HG03108 (cell line): ENCODE measurements around the gene GNPAT.
"Not testable (repeated sequence)": the region's sequence is repeated elsewhere in the genome, so short reads cannot be mapped to it uniquely, and the experiment has no call there.

ENCODE experiments used
- ATAC-seq: cut with Tn5 transposase; IDR thresholded peaks from one replicate; pipeline ENCODE4 v1.9.1; 2021; ENCODE audit warnings: moderate library complexity; ENCODE audit not compliant: unreplicated experiment

Gene GNPAT

DNA sequence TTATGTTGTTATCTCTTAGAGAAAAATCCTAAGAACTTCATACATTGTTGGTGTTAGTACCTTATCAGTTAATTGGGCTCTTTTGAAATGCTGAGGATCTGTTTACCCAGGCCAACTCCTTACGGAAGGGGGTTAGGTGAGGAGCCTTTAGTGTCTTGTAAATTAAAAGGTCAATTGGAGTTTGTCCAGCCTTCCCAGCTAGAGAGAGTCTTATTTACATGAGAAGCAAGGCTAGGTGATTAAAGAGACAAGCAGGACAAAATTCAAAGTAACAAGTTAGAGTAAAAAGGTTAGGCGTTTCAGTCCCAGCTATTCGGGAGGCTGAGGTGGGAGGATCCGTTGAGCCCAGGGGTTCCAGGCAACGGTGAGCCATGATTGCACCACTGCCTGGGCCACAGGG, 28.7 kb upstream of the GNPAT start:
- not testable (repeated sequence) for ATAC-seq

DNA sequence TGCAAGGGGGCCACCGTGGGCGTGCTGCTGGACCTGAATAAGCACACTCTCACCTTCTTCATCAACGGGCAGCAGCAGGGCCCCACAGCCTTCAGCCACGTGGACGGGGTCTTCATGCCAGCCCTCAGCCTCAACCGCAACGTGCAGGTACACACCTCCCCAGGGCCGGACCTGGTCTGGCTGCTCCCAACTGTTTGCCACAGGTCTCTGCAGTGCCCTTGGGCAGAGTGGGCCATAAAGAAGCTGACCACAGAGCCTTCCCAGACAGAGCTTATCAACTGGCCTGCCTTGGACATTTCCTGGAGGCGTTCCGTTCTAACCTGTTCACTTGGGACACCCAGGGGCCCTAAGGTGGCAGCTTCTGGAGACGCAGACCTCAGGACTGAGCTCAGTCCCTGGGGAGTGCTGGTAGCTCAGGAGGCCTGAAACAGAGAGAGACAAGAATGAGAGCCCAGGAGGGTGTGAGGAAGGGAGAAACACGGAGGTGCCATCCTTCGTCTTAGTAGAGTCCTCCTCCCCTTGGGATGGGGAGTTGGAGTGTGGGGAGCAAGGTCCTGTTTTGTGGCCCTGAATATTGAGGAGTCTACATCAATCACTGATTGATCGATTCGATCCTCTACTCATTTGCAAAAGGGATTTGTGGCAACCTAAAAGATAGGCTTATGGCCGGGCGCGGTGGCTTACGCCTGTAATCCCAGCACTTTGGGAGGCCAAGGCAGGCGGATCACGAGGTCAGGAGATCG, 27.0 kb upstream of the GNPAT start:
- no peak for ATAC-seq

DNA sequence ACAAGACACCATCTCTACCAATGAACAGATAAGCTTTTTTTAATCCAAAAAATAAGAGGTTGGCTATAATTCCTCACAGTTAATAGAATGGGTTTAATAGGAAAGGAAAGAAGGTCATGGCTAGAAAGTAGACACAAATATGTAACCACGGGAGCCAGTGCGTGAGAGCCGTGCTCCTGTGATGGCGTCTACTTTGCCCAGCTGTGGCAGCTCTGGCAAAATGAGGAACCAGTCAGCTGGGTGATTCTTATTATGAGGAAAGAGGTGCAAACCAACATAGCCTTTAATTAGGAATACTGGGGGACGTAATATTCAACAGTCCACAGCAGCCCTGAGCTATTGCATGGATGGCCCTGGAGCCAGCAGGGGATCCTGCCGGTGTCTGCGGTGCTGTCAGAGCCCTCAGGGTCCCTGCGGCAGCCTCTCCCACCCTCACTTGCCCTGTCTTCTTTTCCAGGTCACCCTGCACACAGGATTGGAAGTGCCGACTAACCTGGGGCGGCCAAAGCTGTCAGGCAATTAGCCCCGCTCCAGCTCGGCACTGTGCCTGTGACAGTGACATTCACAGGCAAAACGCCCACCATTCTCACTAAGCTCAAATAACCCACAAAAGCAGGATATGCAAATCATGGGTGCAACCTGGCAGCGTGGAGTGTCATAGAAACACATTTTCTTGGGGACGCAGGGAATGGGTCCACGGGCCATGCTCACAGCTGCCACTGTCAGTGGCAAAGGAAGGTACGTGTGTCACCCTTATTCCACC, 25.9 kb upstream of the GNPAT start:
- ATAC-seq, result no peak

DNA sequence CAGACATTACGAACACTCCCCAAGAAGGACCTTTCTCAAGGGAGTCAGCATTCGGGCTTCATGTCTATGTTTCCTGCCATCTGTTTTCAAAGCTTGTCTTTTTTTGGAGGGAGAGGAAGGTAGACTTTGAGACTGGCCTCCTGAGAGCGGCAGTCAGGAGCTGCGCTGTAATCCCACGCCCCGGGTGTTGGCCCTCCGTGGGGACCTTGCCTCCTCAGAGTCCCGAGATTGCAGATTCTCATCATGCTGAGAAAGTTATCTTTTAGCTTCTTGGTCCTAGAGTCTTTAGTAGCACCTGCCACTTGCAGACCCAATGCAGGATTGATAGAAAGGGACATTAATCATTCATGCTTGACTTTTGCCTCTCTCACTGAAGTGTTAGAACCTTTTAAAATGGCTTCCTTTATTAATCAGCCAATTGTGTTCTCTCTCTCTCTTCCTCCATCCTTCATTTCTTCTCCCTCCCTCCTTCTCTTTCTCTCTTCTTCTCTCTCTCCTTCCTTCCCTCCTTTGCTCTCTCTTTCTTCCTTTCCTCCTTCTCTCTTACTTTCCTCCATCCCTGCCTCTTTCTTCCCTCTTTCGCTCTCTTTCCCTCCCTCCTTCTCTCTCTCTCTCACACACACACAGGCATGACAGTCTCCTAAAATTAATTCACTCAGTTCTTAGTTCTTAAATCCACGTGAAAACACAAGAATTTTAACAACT, 25.2 kb upstream of the GNPAT start:
- ATAC-seq, result no peak

DNA sequence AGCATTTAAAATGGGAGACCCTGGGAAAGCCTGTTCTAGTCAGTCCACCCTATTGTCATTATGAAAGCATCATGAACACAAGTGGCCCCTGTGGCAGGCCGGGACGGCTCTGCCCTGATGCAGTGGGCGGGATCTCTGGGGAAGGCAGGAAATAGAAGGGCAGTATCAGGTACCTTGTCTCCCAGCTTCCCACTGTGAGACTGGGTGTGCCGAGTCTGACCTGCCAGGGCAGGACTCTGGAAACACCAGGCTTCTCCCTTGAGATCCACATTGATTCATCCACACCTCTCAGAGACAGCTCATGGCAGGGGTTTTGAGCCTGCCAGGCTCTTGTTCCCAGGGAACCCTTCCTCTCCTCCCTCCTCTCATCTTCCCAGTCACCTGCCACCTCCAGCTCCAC, 24.5 kb upstream of the GNPAT start:
- no peak for ATAC-seq

DNA sequence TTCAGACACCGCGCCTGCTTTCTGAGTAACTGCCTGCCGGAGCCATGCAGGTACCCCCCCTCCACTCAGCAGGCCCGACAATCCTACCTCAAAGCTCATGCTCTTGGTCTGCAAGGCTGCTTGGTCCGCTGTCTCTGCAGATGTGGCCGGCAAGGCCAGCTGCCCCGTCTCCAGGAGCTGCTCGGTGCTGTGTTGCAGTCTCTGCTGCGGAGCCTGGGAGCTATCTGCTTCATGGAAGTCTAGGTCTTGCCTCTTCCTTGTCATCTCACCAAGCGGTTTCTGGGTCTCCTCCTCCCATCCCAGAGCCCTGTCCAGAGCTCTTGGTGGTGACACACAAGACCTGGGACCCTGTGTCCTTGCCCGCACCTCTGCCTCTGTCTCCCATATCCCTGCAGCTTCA, 24.0 kb upstream of the GNPAT start:
- no peak for ATAC-seq

DNA sequence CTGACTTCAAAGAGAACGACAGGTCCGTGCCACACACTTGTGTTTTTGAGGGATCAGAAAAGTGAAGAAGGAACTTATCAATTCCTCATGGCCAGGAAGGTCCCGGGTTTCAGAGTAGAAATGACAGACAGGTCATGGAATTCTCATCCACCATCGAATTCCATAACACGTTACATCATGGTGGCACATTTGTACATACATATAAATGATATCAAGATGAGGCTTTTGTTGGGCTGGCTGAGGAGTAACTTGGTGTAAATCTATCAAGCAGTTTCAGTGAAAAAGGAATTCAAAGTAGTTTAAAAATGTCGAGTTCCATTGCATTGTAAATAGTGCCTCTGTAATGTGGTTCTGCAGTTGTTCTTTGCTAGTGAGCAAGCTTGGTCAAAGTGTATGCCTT, 22.9 kb upstream of the GNPAT start:
- no peak for ATAC-seq

DNA sequence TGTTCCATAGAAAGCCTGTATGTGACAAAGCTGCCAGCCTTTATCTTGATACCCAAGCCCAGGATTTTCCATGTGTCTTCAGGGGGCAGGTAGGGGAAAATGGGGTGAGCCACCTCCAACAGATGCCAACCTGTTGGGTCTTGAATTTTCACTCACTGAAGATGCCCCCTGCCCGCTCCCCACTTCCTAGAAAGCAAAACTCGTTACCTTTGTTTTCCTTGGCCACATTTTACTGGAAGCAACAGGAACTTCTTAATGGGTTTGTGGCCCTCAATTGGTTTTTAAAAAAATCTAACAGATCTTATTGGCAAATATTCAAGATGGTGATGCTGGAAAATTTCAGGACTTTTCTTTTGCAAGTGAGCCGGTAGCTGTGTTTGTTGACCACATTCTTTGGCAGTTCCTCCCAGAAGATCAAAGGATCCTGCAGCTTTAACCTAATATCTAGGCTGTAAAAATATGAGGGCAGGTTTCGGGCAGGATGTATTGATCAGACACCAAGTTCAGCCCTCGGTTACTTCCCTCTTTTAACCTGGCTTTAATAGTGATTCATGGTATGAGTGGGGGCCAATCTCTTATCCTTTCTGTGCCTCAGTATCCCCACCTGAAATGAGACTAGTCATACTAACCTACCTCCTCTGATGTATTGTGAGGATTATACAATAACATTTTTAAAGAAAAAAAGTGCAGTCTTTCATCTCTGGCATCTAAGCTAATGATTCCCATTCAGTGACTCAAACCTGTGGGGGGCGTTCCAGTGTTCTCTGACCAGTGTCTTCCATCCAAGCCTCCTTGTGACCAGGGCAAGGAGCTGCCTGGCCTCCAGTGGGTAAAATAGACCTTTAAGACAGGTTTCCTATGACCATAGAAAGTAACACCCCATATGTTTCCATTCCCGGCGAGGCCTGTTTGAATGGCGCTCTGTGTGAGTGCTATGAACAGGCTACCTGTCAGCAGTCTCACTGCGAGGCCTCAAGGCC, 21.3 kb upstream of the GNPAT start:
- ATAC-seq, result no peak

DNA sequence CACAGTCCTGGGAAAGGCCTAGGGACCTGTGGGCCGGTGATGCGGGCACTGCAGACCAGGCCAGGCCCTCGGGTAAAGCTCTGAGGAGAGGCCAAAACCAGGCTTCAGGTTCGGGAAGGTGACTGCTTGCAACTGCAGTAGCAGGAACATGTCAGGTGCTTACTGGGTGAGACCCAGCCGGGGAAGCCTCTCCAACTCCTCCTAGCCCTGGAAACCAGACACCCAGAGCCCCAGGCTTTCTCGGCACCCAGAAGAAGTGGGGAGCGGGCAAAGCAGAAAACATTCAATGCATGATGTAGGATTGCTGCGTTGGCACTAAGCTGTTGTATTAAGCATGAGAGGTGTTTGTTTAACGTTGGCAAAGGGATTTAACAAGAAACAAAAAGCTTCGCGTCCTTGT, 20.2 kb upstream of the GNPAT start:
- no peak for ATAC-seq

DNA sequence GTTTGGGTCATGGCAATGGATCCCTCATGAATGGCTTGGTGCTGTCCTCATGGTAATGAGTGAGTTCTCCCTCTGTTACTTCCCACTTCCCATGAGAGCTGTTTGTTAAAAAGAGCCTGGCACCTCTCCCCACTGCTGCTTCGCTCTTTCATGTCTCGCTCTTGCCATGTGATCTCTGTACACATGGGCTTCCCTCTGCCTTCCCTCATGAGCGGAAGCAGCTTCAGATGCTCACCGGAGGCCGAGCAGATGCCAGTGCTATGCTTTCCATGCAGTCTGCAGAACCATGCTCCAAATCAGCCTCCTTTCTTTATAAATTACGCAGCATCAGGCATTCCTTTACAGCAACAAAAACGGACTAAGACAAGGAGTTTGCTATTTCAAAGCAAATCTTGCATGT, 14.9 kb upstream of the GNPAT start:
- ATAC-seq, result no peak

DNA sequence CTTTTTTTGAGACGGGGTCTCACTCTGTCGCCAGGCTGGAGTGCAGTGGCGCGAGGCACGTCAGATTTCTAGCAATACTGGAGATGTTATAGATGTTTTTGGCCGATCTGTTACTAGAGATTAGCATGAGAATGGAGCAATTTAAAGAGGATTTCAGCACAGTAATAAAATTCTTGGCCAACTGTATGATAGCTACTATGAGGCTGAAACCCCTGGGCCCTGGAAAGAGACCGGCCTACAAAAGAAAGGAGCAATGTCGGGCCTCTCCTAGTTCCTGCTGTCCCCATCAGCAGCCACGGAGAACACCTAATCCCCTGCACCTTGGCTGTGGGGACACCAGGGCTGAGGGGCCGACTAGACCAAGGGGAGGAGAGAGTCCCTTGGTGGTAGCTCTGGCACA, 9.5 kb upstream of the GNPAT start:
- ATAC-seq, result no peak

DNA sequence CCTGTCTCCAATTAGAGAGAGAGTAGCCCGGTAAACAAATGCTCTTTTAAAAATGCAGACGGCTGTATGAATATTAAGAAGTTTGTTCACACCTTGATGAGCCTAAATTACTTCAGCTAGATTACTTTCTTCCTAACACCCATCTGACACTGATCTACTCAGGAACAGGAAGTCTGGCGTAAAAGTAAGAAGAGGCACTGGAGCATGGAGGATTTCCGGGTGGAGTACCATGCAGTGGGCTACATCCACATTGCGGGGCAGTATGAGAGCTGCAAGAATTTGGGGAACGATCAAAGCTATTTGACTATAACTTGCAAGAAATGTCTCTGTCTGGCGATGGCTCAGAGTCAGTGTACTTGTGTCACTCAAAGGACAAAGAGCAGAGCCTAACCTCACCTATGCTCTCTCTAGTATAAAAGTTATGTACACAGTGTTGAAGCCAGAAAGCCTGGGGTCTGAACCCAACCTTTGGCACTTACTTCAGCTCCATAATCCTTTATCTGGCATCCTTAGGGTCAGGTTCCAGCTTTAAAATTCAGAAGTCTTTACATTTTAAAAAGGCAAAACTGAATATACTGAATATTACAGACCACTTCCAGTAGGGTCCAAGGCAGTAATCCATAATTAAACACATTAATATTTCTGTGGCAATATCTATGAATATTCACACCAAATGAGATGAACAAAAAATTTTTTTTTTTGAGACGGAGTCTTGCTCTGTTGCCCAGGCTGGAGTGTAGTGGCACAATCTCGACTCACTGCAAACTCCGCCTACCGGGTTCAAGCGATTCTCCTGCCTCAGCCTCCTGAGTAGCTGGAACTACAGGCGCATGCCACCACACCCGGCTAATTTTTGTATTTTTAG, 7.9 kb upstream of the GNPAT start:
- peak; percentile 64 for ATAC-seq

DNA sequence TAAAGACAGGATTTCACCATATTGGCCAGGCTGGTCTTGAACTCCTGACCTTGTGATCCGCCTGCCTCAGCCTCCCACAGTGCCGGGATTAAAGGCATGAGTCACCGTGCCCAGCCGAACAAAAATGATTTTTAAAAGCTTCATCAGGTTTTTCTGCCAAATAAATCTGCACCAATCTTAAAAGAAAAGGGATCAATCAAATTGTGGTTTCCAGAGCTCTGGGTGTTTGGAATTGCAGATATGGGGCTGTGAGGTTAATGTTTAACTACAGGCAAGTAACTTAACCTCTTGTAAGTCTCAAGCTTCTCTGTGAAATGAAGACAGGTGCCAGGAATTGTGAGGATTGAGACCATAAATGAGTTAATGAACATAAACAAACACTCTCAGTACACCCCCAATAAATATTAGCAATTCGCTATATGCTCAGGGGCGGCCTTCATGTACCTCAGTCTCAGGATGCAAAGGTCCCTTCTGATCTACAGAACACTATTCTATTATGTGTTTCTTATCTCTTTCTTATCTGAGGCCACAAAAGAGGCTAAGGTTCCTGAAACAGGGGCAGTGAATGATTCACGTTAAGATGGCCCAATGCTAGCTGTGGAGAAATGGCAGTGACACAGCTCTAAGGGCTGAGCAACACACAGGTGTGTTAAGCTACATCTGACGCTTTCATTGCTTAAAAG, 7.1 kb upstream of the GNPAT start:
- ATAC-seq, result no peak

DNA sequence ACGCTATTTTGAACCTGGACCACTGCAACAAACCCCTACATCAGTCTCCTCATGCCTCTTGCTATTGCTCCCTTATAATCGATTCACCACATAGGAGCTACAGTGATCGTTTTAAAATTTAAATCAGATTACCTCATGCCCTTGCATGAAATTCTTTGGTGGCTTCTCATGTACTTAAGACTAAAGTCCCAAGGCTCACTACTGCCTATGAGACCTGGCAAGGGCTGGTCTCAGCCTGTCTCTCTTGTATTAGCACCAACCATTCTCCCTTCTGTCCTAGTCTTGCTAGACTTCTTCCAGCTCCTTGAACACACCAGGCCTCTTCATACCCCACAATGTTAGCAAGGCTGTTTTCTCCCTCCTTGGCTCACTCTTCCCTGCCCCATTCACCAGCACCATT, 6.5 kb upstream of the GNPAT start:
- ATAC-seq, result no peak

DNA sequence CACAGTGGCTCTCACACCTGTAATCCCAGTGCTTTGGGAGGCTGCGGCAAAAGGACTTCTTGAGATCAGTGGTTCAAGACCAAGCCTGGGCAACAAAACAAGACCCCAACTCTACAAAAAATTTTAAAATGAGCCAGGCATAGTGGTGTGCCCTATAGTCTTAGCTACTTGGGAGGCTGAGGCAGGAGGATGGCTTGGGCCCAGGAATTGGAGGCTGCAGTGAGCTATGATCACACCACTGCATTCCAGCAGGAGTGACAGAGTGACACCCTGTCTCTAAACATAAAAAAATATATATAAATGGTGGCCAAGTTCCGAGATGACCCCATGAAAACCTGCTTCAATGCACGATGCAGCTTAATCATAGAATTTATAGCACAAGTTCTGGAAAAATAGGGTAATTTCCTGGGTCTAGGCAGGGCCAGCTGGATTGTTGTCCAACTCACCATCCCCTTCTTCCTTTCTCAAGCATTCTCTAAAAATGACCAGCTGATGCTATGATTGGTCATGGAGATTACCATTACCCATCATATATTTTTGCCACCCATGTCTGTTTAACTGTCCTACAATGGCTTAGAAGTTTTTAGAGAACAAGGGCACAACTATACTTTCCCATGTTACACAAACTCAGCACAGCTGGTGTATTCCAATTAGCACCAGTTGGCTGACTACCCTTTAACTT, 5.3 kb upstream of the GNPAT start:
- no peak for ATAC-seq

DNA sequence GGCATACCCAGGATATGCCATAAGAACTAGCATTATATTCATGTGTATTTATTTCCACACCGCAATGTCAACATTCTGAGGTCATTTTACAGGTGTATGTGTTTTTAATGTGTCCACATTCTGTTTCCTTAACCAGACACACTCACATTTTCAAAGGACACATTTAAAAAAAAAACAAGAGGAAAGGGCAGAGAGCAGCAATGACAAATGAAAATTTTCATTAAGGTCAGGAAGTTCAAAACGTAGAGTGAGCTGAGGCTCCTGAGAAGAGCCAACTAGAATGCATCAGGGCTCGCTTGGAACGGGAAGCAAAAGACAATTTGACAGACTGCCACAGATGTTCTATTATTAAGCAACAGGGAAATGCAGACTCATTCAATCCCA, 4.8 kb upstream of the GNPAT start:
- ATAC-seq, result no peak

DNA sequence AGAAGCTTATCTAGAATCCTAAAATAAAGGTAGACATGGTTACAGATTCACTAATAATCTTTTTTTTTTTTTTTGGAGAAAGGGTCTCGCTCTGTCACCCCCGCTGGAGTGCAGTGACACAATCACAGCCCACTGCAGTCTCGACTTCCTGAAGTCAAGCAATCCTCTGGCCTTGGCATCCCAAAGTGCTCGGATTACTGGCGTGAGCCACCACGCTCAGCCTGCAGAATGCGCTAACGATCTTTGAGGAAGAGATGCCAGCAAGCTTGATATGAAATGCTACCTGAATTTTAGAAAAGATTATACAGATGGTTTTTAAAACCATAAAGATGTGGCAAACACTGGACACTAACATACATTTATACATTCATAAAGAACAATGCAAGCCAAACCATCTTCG, 4.1 kb upstream of the GNPAT start:
- no peak for ATAC-seq

DNA sequence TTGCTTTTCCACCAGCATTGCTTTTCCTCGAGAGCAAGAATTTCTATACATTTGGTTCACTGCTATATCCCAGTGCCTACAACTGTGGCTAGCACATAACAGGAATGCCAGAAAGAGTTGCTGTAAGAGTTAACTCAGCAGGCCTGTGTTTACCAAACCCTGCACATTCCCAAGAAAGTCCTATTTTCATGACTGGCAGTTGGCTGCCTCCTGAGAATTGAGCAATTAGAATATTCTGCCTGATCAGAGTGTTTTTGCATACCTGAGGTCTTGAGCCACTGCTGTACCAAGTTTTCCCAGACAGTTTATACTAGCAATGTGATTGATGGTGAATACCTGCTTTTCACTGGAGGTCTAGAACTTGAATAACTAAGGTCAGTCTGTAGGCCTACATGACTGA, 2.7 kb upstream of the GNPAT start:
- no peak for ATAC-seq

DNA sequence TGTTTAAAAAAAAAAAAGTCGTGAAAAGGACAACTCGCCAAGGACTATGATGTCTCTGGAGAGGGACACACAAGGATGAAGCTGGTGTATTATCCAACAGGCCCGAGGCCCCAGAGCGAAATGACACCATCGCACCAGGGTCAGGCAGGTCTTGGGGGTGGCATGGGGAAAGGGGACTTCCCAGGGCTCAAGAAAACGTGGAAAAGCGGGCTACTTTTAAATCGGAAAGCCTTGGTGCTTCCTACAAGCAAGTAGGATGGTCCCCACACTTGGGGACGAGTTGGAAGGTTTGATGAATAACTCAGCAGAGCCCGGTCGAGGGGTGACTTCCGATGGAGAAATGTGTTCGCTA, 505 bp upstream of the GNPAT start:
- ATAC-seq, result peak; percentile 2
